Neural cell (in vitro differentiated cells): ENCODE measurements around the gene ARHGAP25. TPM values are rescaled to one million over a fixed set of nuclear protein-coding genes. Genes with fewer than 3 reads are reported as not detected.

Experiments
- H2AFZ ChIP-seq: fragments of 200-600, 300-800 bp; sonication (generic), shearing (Covaris generic); 2 replicates; pipeline ENCODE4 v1.6.0; 2014; ENCODE audit warnings: low read depth, mild to moderate bottlenecking, antibody characterized with exemption, low read length, moderate library complexity
- H3F3A ChIP-seq: fragments of 200-600 bp; shearing (Covaris generic); 2 replicates; pipeline ENCODE4 v1.6.1; 2016; ENCODE audit warnings: mild to moderate bottlenecking, moderate library complexity, mixed read lengths, antibody characterized with exemption, low read length; ENCODE audit not compliant: insufficient read depth, poor library complexity, severe bottlenecking
- H3K27ac ChIP-seq: fragments of 200-600, 300-800 bp; sonication (generic), shearing (Covaris generic); 2 replicates; pipeline ENCODE4 v1.5.1; 2014; ENCODE audit warnings: mild to moderate bottlenecking, low read length, moderate library complexity
- H3K27me3 ChIP-seq: fragments of 300-800, 200-600 bp; sonication (generic), shearing (Covaris generic); 2 replicates; pipeline ENCODE4 v1.6.0; 2014; ENCODE audit warnings: mild to moderate bottlenecking, low read depth, low read length, moderate library complexity; ENCODE audit not compliant: insufficient read depth
- H3K36me3 ChIP-seq: fragments of 300-800, 200-600 bp; sonication (generic), shearing (Covaris generic); 2 replicates; pipeline ENCODE4 v1.5.1; 2014; ENCODE audit warnings: mild to moderate bottlenecking, antibody characterized with exemption, low read length, moderate library complexity; ENCODE audit not compliant: insufficient read depth
- H3K4me2 ChIP-seq: fragments of 300-800, 200-600 bp; sonication (generic), shearing (Covaris generic); 2 replicates; pipeline ENCODE4 v1.6.0; 2014; ENCODE audit warnings: mild to moderate bottlenecking, low read length
- H3K4me3 ChIP-seq: fragments of 300-800, 200-600 bp; sonication (generic), shearing (Covaris generic); 2 replicates; pipeline ENCODE4 v1.5.1; 2014; ENCODE audit warnings: mild to moderate bottlenecking, low read length, moderate library complexity
- H3K79me2 ChIP-seq: fragments of 200-600 bp; shearing (Covaris generic); replicated peaks from 2 replicates; pipeline ENCODE4 v1.6.0; 2014; ENCODE audit warnings: mild to moderate bottlenecking, low read length, moderate library complexity; ENCODE audit not compliant: insufficient read depth
- H3K9ac ChIP-seq: fragments of 300-800, 200-600 bp; sonication (generic), shearing (Covaris generic); 2 replicates; pipeline ENCODE4 v1.6.1; 2016; ENCODE audit warnings: mild to moderate bottlenecking, low read length, mixed read lengths
- H3K9me2 ChIP-seq: fragments of 200-600 bp; shearing (Covaris generic); 2 replicates; pipeline ENCODE4 v1.6.1; 2016; ENCODE audit warnings: mild to moderate bottlenecking, low read length, mixed read lengths; ENCODE audit not compliant: insufficient read depth
- H3K9me3 ChIP-seq: fragments of 200-600, 300-800 bp; sonication (generic), shearing (Covaris generic); 2 replicates; pipeline ENCODE4 v1.6.1; 2016; ENCODE audit warnings: mild to moderate bottlenecking, mixed run types, low read length, moderate library complexity, mixed read lengths
- H4K20me1 ChIP-seq: fragments of 200-600 bp; shearing (Covaris generic); 2 replicates; pipeline ENCODE4 v1.6.1; 2016; ENCODE audit warnings: mild to moderate bottlenecking, mixed run types; ENCODE audit not compliant: insufficient read depth
- CTCF ChIP-seq: fragments of 450-650 bp; IDR thresholded peaks from 2 replicates; pipeline ENCODE4 v1.5.1; 2014; ENCODE audit warnings: antibody characterized with exemption, mild to moderate bottlenecking, moderate library complexity; ENCODE audit not compliant: poor library complexity, severe bottlenecking
- EP300 ChIP-seq: fragments of 450-650 bp; conservative IDR thresholded peaks from 2 replicates; pipeline ENCODE4 v1.6.1; 2014; ENCODE audit warnings: antibody characterized with exemption, mild to moderate bottlenecking, moderate library complexity; ENCODE audit not compliant: poor library complexity, severe bottlenecking
- EZH2 ChIP-seq: fragments of 200-600, 300-800 bp; shearing (Covaris generic), sonication (generic); IDR thresholded peaks from 2 replicates; pipeline ENCODE4 v1.6.1; 2014; ENCODE audit warnings: antibody characterized with exemption, low read length, borderline replicate concordance, mild to moderate bottlenecking; ENCODE audit not compliant: insufficient read depth, poor library complexity, severe bottlenecking
- MXI1 ChIP-seq: fragments of 450-650 bp; conservative IDR thresholded peaks from 2 replicates; pipeline ENCODE4 v1.6.1; 2014; ENCODE audit warnings: antibody characterized with exemption, mild to moderate bottlenecking; ENCODE audit not compliant: poor library complexity, severe bottlenecking
- POLR2AphosphoS5 ChIP-seq: IDR thresholded peaks from 2 replicates; pipeline ENCODE4 v1.6.1; 2012
- RAD21 ChIP-seq: fragments of 450-650 bp; conservative IDR thresholded peaks from 2 replicates; pipeline ENCODE4 v1.6.1; 2014; ENCODE audit warnings: antibody characterized with exemption, mild to moderate bottlenecking, moderate library complexity
- SMC3 ChIP-seq: fragments of 450-650 bp; conservative IDR thresholded peaks from 2 replicates; pipeline ENCODE4 v1.6.1; 2014; ENCODE audit warnings: antibody characterized with exemption, mild to moderate bottlenecking, moderate library complexity; ENCODE audit not compliant: poor library complexity
- TAF1 ChIP-seq: IDR thresholded peaks from 2 replicates; pipeline ENCODE4 v1.6.1; 2012; ENCODE audit warnings: low read depth
- polyA plus RNA-seq: library from polyadenylated mRNA; depleted of rRNA; stranded (reverse); fragments of >200 nt; gene quantifications from 2 replicates; pipeline ENCODE4 v1.2.3, GENCODE V29; 2014
- TF ChIP-seq, protein P1 (sequence below): IDR thresholded peaks from 2 replicates; pipeline ENCODE4 v1.6.1; 2012; ENCODE audit warnings: borderline replicate concordance

ARHGAP25 gene
- polyA plus RNA-seq, 1 donor from 2014 or later = not detected

- TF ChIP-seq RAD21 = no peak
Observed at GRCh38 chr2:68766376-68766845, 31.8 kb downstream of the ARHGAP25 start (continued).

- Histone ChIP-seq H3K27ac (no peak overlapping the region), H3F3A (no peaks in the 10 kb centered on the region), H3K9me3 (no peaks in the 10 kb centered on the region), H3K27me3 (no peaks in the 10 kb centered on the region), H3K4me3 (no peak overlapping the region), H2AFZ (no peak overlapping the region), H3K79me2 (no peaks in the 10 kb centered on the region), H3K9me2 (no peaks in the 10 kb centered on the region), H3K36me3 (no peaks in the 10 kb centered on the region), H3K4me2 (no peak overlapping the region), H4K20me1 (no peaks in the 10 kb centered on the region), H3K9ac (no peak overlapping the region)
- TF ChIP-seq SMC3 = no peak
- TF ChIP-seq EZH2 = no peak
- no peak for TF ChIP-seq CTCF
Observed at GRCh38 chr2:68767031-68767961, 32.7 kb downstream of the ARHGAP25 start.

DNA sequence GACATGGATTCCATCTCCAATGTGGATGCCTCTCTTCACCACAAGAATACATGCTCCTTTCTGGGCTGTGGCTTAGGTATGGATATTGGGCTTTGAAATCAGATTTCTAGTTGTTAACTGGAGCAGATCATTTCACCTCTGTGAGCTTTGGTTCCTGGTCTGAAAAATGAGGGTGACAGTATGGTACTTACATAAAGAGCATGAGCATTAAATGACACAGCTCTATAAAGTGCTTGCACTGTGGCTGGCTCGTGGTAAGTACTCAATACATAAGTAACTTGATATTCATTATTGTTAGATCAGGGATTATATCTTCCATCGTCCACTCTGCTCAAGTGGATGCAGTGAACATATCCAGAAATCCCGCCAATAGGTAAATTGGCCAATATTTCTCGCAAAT lies 33.4 kb downstream of the ARHGAP25 start:
- Histone ChIP-seq H3K79me2 (no peaks in the 10 kb centered on the region), H4K20me1 (no peaks in the 10 kb centered on the region), H3K4me3 (no peak overlapping the region), H3F3A (no peaks in the 10 kb centered on the region), H3K36me3 (no peaks in the 10 kb centered on the region), H2AFZ (no peak overlapping the region), H3K9me2 (no peaks in the 10 kb centered on the region), H3K27ac (no peak overlapping the region), H3K27me3 (no peaks in the 10 kb centered on the region), H3K9me3 (no peaks in the 10 kb centered on the region), H3K9ac (no peak overlapping the region), H3K4me2 (no peak overlapping the region)
- no peak for TF ChIP-seq TAF1
- TF ChIP-seq, protein P1, sequence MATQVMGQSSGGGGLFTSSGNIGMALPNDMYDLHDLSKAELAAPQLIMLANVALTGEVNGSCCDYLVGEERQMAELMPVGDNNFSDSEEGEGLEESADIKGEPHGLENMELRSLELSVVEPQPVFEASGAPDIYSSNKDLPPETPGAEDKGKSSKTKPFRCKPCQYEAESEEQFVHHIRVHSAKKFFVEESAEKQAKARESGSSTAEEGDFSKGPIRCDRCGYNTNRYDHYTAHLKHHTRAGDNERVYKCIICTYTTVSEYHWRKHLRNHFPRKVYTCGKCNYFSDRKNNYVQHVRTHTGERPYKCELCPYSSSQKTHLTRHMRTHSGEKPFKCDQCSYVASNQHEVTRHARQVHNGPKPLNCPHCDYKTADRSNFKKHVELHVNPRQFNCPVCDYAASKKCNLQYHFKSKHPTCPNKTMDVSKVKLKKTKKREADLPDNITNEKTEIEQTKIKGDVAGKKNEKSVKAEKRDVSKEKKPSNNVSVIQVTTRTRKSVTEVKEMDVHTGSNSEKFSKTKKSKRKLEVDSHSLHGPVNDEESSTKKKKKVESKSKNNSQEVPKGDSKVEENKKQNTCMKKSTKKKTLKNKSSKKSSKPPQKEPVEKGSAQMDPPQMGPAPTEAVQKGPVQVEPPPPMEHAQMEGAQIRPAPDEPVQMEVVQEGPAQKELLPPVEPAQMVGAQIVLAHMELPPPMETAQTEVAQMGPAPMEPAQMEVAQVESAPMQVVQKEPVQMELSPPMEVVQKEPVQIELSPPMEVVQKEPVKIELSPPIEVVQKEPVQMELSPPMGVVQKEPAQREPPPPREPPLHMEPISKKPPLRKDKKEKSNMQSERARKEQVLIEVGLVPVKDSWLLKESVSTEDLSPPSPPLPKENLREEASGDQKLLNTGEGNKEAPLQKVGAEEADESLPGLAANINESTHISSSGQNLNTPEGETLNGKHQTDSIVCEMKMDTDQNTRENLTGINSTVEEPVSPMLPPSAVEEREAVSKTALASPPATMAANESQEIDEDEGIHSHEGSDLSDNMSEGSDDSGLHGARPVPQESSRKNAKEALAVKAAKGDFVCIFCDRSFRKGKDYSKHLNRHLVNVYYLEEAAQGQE = no peak
- no peak for TF ChIP-seq MXI1
- TF ChIP-seq CTCF = no peak
- no peak for TF ChIP-seq RAD21
- no peak for TF ChIP-seq SMC3
- no peak for TF ChIP-seq EP300
- no peak for TF ChIP-seq EZH2
- TF ChIP-seq POLR2AphosphoS5 = no peak
